ENCODE results near the gene TNPO3. TPM values are rescaled to one million over a fixed set of nuclear protein-coding genes. Genes with fewer than 3 reads are reported as not detected.

Gene TNPO3
- total RNA-seq, 2 experiments from 2014 or later, result 58.4 to 59.3 TPM

GRCh38 chr7:129098409-129099084 is 43.6 kb upstream of the TNPO3 start:
- H3K27ac Mint-ChIP-seq, result no peak overlapping the region
- DNase-seq (no peak), ATAC-seq (no peak)
- no peaks in the 10 kb centered on the region for H3K9me3 Mint-ChIP-seq
- H3K4me3 Mint-ChIP-seq, result no peak overlapping the region
- ChIA-PET POLR2A (no interaction called here), CTCF (interaction anchor here (1.1 to 2.0 kb wide), 3 partner anchors 23 to 121 kb away, joined by 3 to 10 read pairs (median 8); no protein-coding TSS in a partner anchor)
- H3K4me1 Mint-ChIP-seq (ENCODE audit: low read depth), result peaks cover 9% of the 10 kb centered on the region
- no peaks in the 10 kb centered on the region for H3K27me3 Mint-ChIP-seq
- no peak for TF ChIP-seq CTCF (IDR thresholded peaks at IDR 0.05)
- no peaks in the 10 kb centered on the region for H3K36me3 Mint-ChIP-seq (ENCODE audit: low read depth)
- intact Hi-C loops (cut with micrococcal nuclease), result no loop called here

GRCh38 chr7:129095258-129095657 is 40.3 kb upstream of the TNPO3 start:
- peak; percentile 58 for ATAC-seq
- Mint-ChIP-seq H3K36me3 (ENCODE audit: low read depth) (no peaks in the 10 kb centered on the region), H3K27me3 (peaks cover 1% of the 10 kb centered on the region), H3K4me3 (no peak overlapping the region), H3K4me1 (ENCODE audit: low read depth) (peaks cover 16% of the 10 kb centered on the region), H3K9me3 (no peaks in the 10 kb centered on the region), H3K27ac (peak overlapping the region; percentile 12)
- no peak for TF ChIP-seq CTCF (IDR thresholded peaks at IDR 0.05)
- POLR2A ChIA-PET, result no interaction called here
- intact Hi-C loops (cut with micrococcal nuclease), result no loop called here
- peak; percentile 32 for DNase-seq
- CTCF ChIA-PET, result interaction anchor here (0.9 to 2.4 kb wide), 5 partner anchors 16 to 211 kb away, joined by 3 to 9 read pairs (median 3); no protein-coding TSS in a partner anchor

- no peak for ATAC-seq
- Mint-ChIP-seq H3K9me3 (no peaks in the 10 kb centered on the region), H3K27ac (no peak overlapping the region), H3K4me3 (no peak overlapping the region), H3K4me1 (ENCODE audit: low read depth) (peaks cover 19% of the 10 kb centered on the region), H3K36me3 (ENCODE audit: low read depth) (no peaks in the 10 kb centered on the region), H3K27me3 (peaks cover 1% of the 10 kb centered on the region)
- CTCF ChIA-PET, result interaction anchor here (0.9 to 2.4 kb wide), 4 partner anchors 28 to 217 kb away, joined by 3 to 9 read pairs (median 3); no protein-coding TSS in a partner anchor
- intact Hi-C loops (cut with micrococcal nuclease), result loop anchor here (5.0 kb wide), 1 partner anchor 192 kb away; no protein-coding TSS in a partner anchor
- DNase-seq, result no peak
- TF ChIP-seq CTCF (IDR thresholded peaks at IDR 0.05), result no peak
- POLR2A ChIA-PET, result no interaction called here
Measured at GRCh38 chr7:129094501-129094900, 39.6 kb upstream of the TNPO3 start.

- H3K4me3 Mint-ChIP-seq, result no peak overlapping the region
- H3K9me3 Mint-ChIP-seq, result no peaks in the 10 kb centered on the region
- intact Hi-C loops (cut with micrococcal nuclease), result loop anchor here (5.0 kb wide), 1 partner anchor 192 kb away; no protein-coding TSS in a partner anchor
- ATAC-seq, result no peak
- ChIA-PET POLR2A (no interaction called here), CTCF (interaction anchor here (0.9 to 2.4 kb wide), 3 partner anchors 41 to 216 kb away, joined by 3 to 9 read pairs (median 3); no protein-coding TSS in a partner anchor)
- H3K27ac Mint-ChIP-seq, result no peak overlapping the region
- peaks cover 1% of the 10 kb centered on the region for H3K27me3 Mint-ChIP-seq
- DNase-seq, result no peak
- peaks cover 19% of the 10 kb centered on the region for H3K4me1 Mint-ChIP-seq (ENCODE audit: low read depth)
- TF ChIP-seq CTCF (IDR thresholded peaks at IDR 0.05), result no peak
- H3K36me3 Mint-ChIP-seq (ENCODE audit: low read depth), result no peaks in the 10 kb centered on the region
Measured at GRCh38 chr7:129093867-129094456, 39.1 kb upstream of the TNPO3 start.

Measured in activated CD8-positive, alpha-beta T cell treated with anti-CD3 and anti-CD28 coated beads for 36 hours (primary cell).